ENCODE results near the gene TCHP. TPM values are rescaled to one million over a fixed set of nuclear protein-coding genes. Genes with fewer than 3 reads are reported as not detected.
A peak's percentile ranks its signal among the peaks of the same experiment; 100 is the strongest.

TCHP gene
- total and polyA plus RNA-seq, 2 of the 13 experiments (the other 11 are each of a cell fraction or from before 2014, with no cell fraction given) = 6.7 to 12.2 TPM

- TF ChIP-seq ZBTB40 (IDR thresholded peaks at IDR 0.05) (no peak), ZBTB40 (CRISPR knock-in tag; IDR thresholded peaks at IDR 0.05) (no peak; the same call in 1 of the 2 replicates), ZNF446 (CRISPR knock-in tag; IDR thresholded peaks at IDR 0.05) (0 out of 2 replicates have a peak, but pooled peaks have one; percentile 45), AKNA (CRISPR knock-in tag; IDR thresholded peaks at IDR 0.05; ENCODE audit: borderline replicate concordance) (0 out of 2 replicates have a peak, but pooled peaks have one; percentile 30), SNAPC2 (CRISPR knock-in tag; IDR thresholded peaks at IDR 0.05) (peak; percentile 36; the same call in 1 of the 2 replicates), MXD1 (CRISPR knock-in tag; IDR thresholded peaks at IDR 0.05) (peak; percentile 72), KDM5A (IDR thresholded peaks at IDR 0.05; ENCODE audit: borderline replicate concordance, low read length) (peak; percentile 82; the same call in 1 of the 2 replicates), XRCC5 (optimal IDR thresholded peaks at IDR 0.05; ENCODE audit: low read length) (peak; percentile 70), JUND (CRISPR knock-in tag; IDR thresholded peaks at IDR 0.05) (peak; percentile 56; the same call in 1 of the 2 replicates)
These were observed at the start of gene TCHP (continued) for GRCh38 chr12:109899783-109900751.

Data from HepG2 (cell line).